Left lung (tissue), 10 donors: ENCODE results near the gene SECISBP2L. TPM values are rescaled to one million over a fixed set of nuclear protein-coding genes. Genes with fewer than 3 reads are reported as not detected.
"Not testable (repeated sequence)": the region's sequence is repeated elsewhere in the genome, so short reads cannot be mapped to it uniquely, and the experiment has no call there.

Experiments
- ATAC-seq: fragments of 200-7000 bp; cut with Tn5 transposase; one replicate; pipeline ENCODE4 v1.9.1; 2020; ENCODE audit warnings: moderate library complexity
- DNase-seq, 4 donors: peaks; one replicate each; pipeline ENCODE4 v3.0.0-alpha.2; 2013 to 2020
- H3K27ac ChIP-seq, 2 donors: fragments of 200-600 bp; sonication (generic) in 1 of 2; one replicate each; pipeline versions ENCODE4 v1.5.0 to v1.8.0; 2020 to 2021
- H3K27me3 ChIP-seq, 2 donors: fragments of 200-600 bp; sonication (generic) in 1 of 2; one replicate each; pipeline versions ENCODE4 v1.5.0 to v1.8.0; 2020 to 2021
- H3K36me3 ChIP-seq, 2 donors: fragments of 200-600 bp; sonication (generic) in 1 of 2; one replicate each; pipeline versions ENCODE4 v1.5.0 to v1.8.0; 2020 to 2021
- H3K4me1 ChIP-seq, 2 donors: fragments of 200-600 bp; one replicate each; pipeline ENCODE4 v1.8.0; 2021
- H3K4me3 ChIP-seq, 2 donors: fragments of 200-600 bp; sonication (generic) in 1 of 2; one replicate each; pipeline versions ENCODE4 v1.5.0 to v1.8.0; 2020 to 2021; ENCODE audit warnings: mild to moderate bottlenecking in 1 of 2
- H3K9me3 ChIP-seq, 2 donors: fragments of 200-600 bp; sonication (generic) in 1 of 2; one replicate each; pipeline versions ENCODE4 v1.5.0 to v1.8.0; 2020 to 2021
- intact Hi-C, 2 donors: fragments of 100-400 bp; cut with DNase I; formaldehyde crosslinking; loops; one replicate each; pipeline versions ENCODE4 v1.11.2 to v1.14.2; 2022
- polyA plus RNA-seq, 6 donors: library from polyadenylated mRNA; unstranded; fragments of 120-200 nt; gene quantifications; one replicate each; pipeline ENCODE4 v1.2.1, GENCODE V29; 2013; ENCODE audit not compliant: insufficient read length in 6 of 6
- total RNA-seq, 2 donors: library from RNA; stranded (reverse); fragmentation: NEBNext Ultra II Directional; extraction: Animal tissue kit (Norgen Biotek cat#: 25700); gene quantifications; one replicate each; pipeline ENCODE4 v1.2.1, GENCODE V29; 2021
- TF ChIP-seq, protein P1 (sequence below), 2 donors: fragments of 200-600 bp; sonication (generic) in 1 of 2; IDR thresholded peaks; one replicate each; pipeline versions ENCODE4 v1.5.0 to v1.8.0; 2021; ENCODE audit warnings: antibody characterized with exemption in 2 of 2
- donor health status: DM: no; HTN: yes; CAD: no.
- donor health status: DM: no; HTN: no; CAD: no.

Gene SECISBP2L
- total and polyA plus RNA-seq, 8 donors, result 69.6 to 106 (median 76.7) TPM

DNA sequence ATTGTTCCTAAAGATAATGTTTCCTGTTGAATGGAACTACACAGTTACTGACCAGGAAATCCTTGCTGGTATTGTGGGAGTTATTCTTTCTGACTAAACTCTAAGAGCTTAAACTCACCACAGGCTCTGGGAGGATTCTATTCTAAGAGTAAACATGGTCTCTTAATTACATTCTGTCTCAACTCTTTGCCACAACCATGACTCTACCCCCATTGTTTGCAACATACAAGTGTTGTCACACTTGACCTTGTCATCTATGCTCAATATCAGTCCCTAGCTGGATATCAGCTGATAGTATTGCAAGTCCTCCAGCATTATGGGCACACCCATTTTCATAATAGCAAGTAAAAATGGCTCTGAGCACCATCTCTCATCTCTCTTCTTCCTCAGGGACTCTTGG lies 29.6 kb upstream of the SECISBP2L start:
- TF ChIP-seq, protein P1, sequence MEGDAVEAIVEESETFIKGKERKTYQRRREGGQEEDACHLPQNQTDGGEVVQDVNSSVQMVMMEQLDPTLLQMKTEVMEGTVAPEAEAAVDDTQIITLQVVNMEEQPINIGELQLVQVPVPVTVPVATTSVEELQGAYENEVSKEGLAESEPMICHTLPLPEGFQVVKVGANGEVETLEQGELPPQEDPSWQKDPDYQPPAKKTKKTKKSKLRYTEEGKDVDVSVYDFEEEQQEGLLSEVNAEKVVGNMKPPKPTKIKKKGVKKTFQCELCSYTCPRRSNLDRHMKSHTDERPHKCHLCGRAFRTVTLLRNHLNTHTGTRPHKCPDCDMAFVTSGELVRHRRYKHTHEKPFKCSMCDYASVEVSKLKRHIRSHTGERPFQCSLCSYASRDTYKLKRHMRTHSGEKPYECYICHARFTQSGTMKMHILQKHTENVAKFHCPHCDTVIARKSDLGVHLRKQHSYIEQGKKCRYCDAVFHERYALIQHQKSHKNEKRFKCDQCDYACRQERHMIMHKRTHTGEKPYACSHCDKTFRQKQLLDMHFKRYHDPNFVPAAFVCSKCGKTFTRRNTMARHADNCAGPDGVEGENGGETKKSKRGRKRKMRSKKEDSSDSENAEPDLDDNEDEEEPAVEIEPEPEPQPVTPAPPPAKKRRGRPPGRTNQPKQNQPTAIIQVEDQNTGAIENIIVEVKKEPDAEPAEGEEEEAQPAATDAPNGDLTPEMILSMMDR (IDR thresholded peaks at IDR 0.05), result no peak

DNA sequence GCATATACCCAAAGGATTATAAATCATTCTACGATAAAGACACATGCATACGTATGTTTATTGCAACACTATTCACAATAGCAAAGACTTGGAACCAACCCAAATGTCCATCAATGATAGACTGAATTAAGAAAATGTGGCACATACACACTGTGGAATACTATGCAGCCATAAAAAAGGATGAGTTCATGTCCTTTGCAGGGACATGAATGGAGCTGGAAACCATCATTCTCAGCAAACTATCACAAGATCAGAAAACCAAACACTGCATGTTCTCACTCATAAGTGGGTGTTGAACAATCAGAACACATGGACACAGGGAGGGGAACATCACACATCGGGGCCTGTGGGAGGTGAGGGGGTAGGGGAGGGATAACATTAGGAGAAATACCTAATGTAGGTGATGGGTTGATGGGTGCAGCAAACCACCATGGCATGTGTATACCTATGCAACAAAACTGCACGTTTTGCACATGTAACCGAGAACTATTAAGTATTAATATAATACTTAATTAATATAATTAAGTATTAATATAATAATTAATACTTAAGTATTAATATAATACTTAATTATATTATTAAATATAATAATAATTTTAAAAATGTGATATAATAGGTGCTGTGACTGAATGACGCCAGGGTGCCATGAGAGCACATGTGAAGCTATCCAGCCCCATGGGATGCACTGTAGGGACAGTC lies 28.5 kb upstream of the SECISBP2L start:
- DNase-seq, intact Hi-C loops, H3K4me3 ChIP-seq, ATAC-seq, H3K4me1 ChIP-seq, H3K27ac ChIP-seq, H3K36me3 ChIP-seq, H3K27me3 ChIP-seq, H3K9me3 ChIP-seq: not testable (repeated sequence)

More for the DNA sequence above, 29.6 kb upstream of the SECISBP2L start:
- H3K9me3 ChIP-seq, result no peaks in the 10 kb centered on the region
- ATAC-seq (no peak), DNase-seq (no peak)
- no peak overlapping the region for H3K27ac ChIP-seq
- no peaks in the 10 kb centered on the region for H3K4me1 ChIP-seq
- no peaks in the 10 kb centered on the region for H3K27me3 ChIP-seq
- intact Hi-C loops, result no loop called here
- no peaks in the 10 kb centered on the region for H3K36me3 ChIP-seq
- no peak overlapping the region for H3K4me3 ChIP-seq

DNA sequence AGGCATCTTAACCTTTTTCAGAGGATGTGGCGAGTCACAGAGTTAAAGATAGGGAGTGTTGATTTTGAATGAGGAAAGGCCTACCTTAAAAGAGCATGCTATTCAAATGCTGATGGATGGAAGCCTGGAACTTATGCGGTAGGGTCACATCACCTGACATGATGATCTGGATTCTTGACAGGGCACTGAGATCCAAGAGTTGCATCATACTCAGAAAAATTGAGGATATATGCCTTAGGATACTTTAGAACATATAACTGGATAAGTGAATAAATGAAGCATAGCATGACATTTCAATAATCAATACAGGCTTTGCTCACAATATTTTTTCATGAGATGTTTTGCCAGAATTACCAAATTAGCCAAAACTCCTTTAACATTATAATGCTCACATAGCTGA lies 20.1 kb upstream of the SECISBP2L start:
- TF ChIP-seq, protein P1 (IDR thresholded peaks at IDR 0.05), result no peak
- Histone ChIP-seq H3K4me3 (no peak overlapping the region), H3K36me3 (no peaks in the 10 kb centered on the region), H3K27me3 (no peaks in the 10 kb centered on the region), H3K27ac (no peak overlapping the region), H3K4me1 (peaks cover 0 to 13% of the 10 kb centered on the region in 2 donors), H3K9me3 (no peaks in the 10 kb centered on the region)
- DNase-seq (no peak), ATAC-seq (no peak)
- intact Hi-C loops, result no loop called here

DNA sequence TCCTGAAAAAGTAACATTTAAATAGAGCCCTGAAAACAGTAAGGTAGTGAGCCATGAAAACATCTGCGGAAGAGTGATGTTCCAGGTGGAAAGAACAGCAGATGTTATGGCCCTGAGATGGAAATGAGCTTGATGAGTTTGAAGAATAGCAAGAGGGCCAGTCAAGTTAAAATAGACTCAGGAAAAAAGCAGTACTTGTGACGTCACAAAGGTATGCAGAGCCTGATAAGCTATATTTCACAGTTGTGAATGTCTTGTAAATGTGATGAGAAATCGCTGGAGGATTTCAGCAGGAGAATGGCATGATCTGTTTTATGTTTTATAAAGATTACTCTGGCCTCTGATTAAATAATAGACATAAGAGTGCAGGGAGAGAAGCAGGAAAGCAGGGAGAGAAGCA lies 18.6 kb upstream of the SECISBP2L start:
- H3K4me3 ChIP-seq, result no peak overlapping the region
- TF ChIP-seq, protein P1 (IDR thresholded peaks at IDR 0.05), result no peak
- peaks cover 0 to 21% of the 10 kb centered on the region in 2 donors for H3K4me1 ChIP-seq
- no peaks in the 10 kb centered on the region for H3K9me3 ChIP-seq
- H3K27me3 ChIP-seq, result no peaks in the 10 kb centered on the region
- ATAC-seq (no peak), DNase-seq (no peak)
- H3K36me3 ChIP-seq, result no peaks in the 10 kb centered on the region
- H3K27ac ChIP-seq, result no peak overlapping the region
- intact Hi-C loops, result no loop called here

DNA sequence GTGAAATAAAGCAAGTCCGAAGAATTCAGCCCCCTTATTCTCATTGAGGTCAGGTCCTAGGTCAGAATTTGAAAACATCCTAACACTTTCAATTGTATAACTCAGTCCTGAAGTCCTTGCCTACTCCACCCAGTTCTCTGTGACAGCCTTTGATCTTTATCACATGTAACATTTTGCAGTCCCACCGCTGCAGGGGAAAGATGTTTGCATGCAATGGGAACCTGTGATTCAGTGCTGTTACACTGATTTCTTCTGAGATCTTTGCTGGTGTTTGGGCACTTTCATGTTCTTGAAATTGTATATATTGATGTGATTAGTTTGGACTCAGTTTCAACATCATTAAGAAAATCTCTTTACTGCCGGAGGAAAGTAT lies 18.0 kb upstream of the SECISBP2L start:
- no peak overlapping the region for H3K4me3 ChIP-seq
- no peaks in the 10 kb centered on the region for H3K36me3 ChIP-seq
- H3K27ac ChIP-seq, result no peak overlapping the region
- H3K4me1 ChIP-seq, result peaks cover 0 to 21% of the 10 kb centered on the region in 2 donors
- no peaks in the 10 kb centered on the region for H3K9me3 ChIP-seq
- ATAC-seq (no peak), DNase-seq (no peak)
- H3K27me3 ChIP-seq, result no peaks in the 10 kb centered on the region
- intact Hi-C loops, result no loop called here
- TF ChIP-seq, protein P1 (IDR thresholded peaks at IDR 0.05), result no peak
